H1 (cell line): ENCODE results near the gene GAP43.

Experiments used
- ATF2 ChIP-seq: IDR thresholded peaks from 2 replicates; pipeline ENCODE4 v1.6.1; 2012; ENCODE audit warnings: low read length, inconsistent platforms
- ATF3 ChIP-seq: IDR thresholded peaks from 2 replicates; pipeline ENCODE4 v1.6.1; 2011; ENCODE audit warnings: low read depth, mild to moderate bottlenecking, low read length; ENCODE audit not compliant: insufficient read depth
- BACH1 ChIP-seq: IDR thresholded peaks from 2 replicates; pipeline ENCODE4 v1.6.1; 2012; ENCODE audit warnings: low read length, improper control_type of control experiment
- CBX8 ChIP-seq: fragments of 300-800, 300-1000 bp; sonication (generic); IDR thresholded peaks from 2 replicates; pipeline ENCODE4 v1.7.1; 2016; ENCODE audit warnings: low read depth, low read length, borderline replicate concordance
- CHD2 ChIP-seq: IDR thresholded peaks from 2 replicates; pipeline ENCODE4 v1.6.1; 2012; ENCODE audit warnings: low read length, improper control_type of control experiment
- CTCF ChIP-seq, 3 experiments: IDR thresholded peaks; 1 replicate in 2 of 3; 2 replicates in 1 of 3; pipeline versions ENCODE4 v1.5.1 to v1.6.1; 2011; ENCODE audit warnings: low read length in 3 of 3, mild to moderate bottlenecking in 3 of 3, inconsistent platforms in 2 of 3, low read depth in 1 of 3, moderate library complexity in 1 of 3; ENCODE audit not compliant: insufficient read depth in 1 of 3; ENCODE audit errors: control extremely low read depth in 1 of 3
- EP300 ChIP-seq, 2 experiments: IDR thresholded peaks; 1 replicate in 1 of 2; 2 replicates in 1 of 2; pipeline ENCODE4 v1.6.1; 2011 to 2012; ENCODE audit warnings: low read depth in 2 of 2, low read length in 2 of 2, mild to moderate bottlenecking in 2 of 2, borderline replicate concordance in 1 of 2, inconsistent platforms in 1 of 2, moderate library complexity in 1 of 2
- POLR2A ChIP-seq, 2 experiments: IDR thresholded peaks; 1 replicate in 1 of 2; 2 replicates in 1 of 2; pipeline ENCODE4 v1.6.1; 2011; ENCODE audit warnings: low read depth in 2 of 2, low read length in 2 of 2, mild to moderate bottlenecking in 2 of 2; ENCODE audit errors: control extremely low read depth in 1 of 2
- POLR2AphosphoS5 ChIP-seq: IDR thresholded peaks from 2 replicates; pipeline ENCODE4 v1.6.1; 2011; ENCODE audit warnings: low read depth, low read length
- RAD21 ChIP-seq, 2 experiments: IDR thresholded peaks in 1 of 2; conservative IDR thresholded peaks in 1 of 2; 2 replicates each; pipeline ENCODE4 v1.6.1; 2011; ENCODE audit warnings: low read depth in 2 of 2, low read length in 2 of 2, improper control_type of control experiment in 1 of 2, inconsistent platforms in 1 of 2, mild to moderate bottlenecking in 1 of 2, moderate library complexity in 1 of 2
- RFX5 ChIP-seq: IDR thresholded peaks from 2 replicates; pipeline ENCODE4 v1.6.1; 2011; ENCODE audit warnings: low read depth, low read length, improper control_type of control experiment, borderline replicate concordance
- SUZ12 ChIP-seq: fragments of 200-600 bp; sonication (generic); IDR thresholded peaks from 2 replicates; pipeline ENCODE4 v1.6.1; 2012; ENCODE audit warnings: mild to moderate bottlenecking, inconsistent platforms, low read length, moderate library complexity, mixed read lengths

- TF ChIP-seq POLR2AphosphoS5 (no peak), CTCF (IDR thresholded peaks at IDR 0.05; ENCODE audit: control extremely low read depth in 1 of 3, insufficient read depth in 1 of 3, low read depth in 1 of 3, low read length in 3 of 3) (no peak), POLR2A (IDR thresholded peaks at IDR 0.05; ENCODE audit: control extremely low read depth in 1 of 2, low read depth in 2 of 2, low read length in 2 of 2) (no peak), SUZ12 (no peak), CHD2 (no peak), EP300 (IDR thresholded peaks at IDR 0.05; ENCODE audit: borderline replicate concordance in 1 of 2, low read depth in 2 of 2, low read length in 2 of 2) (no peak), CBX8 (no peak), ATF2 (no peak), ATF3 (no peak), RAD21 (IDR thresholded peaks at IDR 0.05 in 1 of 2, conservative IDR thresholded peaks at IDR 0.05 in 1 of 2; ENCODE audit: low read depth in 2 of 2, low read length in 2 of 2) (no peak), RFX5 (no peak), BACH1 (no peak)
Observed at GRCh38 chr3:115624029-115624741, 875 bp downstream of the GAP43 start.
